ENCODE measurements around the gene LRRC8C.

Gene LRRC8C

DNA sequence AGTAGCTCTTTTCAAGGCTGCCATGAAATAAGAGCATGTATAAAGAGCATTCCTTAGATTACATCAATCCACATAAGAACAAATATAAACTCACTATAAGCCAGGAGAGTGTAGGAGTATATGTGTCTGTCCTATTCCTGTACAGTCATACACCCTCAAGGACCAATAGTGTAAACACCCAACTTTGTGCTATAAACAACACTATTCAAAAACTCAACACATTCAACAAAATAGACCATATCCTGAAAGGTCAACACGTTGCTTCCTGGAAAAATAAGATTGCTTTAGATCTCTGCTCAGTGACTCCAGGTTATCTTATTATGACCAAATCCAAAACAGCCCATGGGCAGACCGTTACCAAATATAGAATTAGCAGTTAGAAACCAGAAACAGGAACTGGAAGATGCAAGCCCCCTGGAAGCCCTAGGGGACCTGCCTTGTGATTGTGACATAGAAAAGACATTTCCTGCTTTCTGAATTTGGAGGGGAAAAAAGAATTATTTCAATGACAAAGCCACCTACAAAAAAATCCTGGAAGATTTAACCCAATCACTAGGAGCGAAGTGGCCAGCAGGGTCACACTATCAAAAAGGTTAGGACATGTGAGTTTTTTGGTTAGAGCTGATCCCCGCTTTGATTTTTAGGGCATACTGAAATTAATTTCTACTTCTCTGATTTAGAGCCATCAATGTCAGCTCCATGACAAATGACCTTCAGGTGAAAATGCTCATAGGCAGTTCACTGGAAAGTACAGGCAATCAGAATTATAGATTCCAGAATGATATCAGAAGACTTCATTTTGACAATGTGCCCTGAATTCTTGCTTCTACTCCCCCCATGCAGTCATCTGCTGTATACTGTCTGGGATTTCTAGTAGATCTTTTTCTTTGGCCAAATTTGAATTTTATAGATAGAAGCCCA lies 59.9 kb downstream of the LRRC8C start:
- TF ChIP-seq, protein P1, sequence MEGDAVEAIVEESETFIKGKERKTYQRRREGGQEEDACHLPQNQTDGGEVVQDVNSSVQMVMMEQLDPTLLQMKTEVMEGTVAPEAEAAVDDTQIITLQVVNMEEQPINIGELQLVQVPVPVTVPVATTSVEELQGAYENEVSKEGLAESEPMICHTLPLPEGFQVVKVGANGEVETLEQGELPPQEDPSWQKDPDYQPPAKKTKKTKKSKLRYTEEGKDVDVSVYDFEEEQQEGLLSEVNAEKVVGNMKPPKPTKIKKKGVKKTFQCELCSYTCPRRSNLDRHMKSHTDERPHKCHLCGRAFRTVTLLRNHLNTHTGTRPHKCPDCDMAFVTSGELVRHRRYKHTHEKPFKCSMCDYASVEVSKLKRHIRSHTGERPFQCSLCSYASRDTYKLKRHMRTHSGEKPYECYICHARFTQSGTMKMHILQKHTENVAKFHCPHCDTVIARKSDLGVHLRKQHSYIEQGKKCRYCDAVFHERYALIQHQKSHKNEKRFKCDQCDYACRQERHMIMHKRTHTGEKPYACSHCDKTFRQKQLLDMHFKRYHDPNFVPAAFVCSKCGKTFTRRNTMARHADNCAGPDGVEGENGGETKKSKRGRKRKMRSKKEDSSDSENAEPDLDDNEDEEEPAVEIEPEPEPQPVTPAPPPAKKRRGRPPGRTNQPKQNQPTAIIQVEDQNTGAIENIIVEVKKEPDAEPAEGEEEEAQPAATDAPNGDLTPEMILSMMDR (conservative IDR thresholded peaks at IDR 0.05; ENCODE audit: low read depth, low read length), result no peak
- no peaks in the 10 kb centered on the region for H3K27me3 ChIP-seq (ENCODE audit: insufficient read depth, low read depth)
- no peaks in the 10 kb centered on the region for H4K20me1 ChIP-seq (ENCODE audit: insufficient read depth)
- no peak overlapping the region for H3K9ac ChIP-seq
- no peaks in the 10 kb centered on the region for H3K36me3 ChIP-seq (ENCODE audit: insufficient read depth)
- H3K4me3 ChIP-seq (IDR thresholded peaks at IDR 0.05; ENCODE audit: insufficient read depth, low read depth, low read length), result no peak overlapping the region
- no peak overlapping the region for H3K4me2 ChIP-seq
- no peaks in the 10 kb centered on the region for H3K4me1 ChIP-seq (ENCODE audit: low read depth, poor library complexity, severe bottlenecking)
- no peak overlapping the region for H3K27ac ChIP-seq
- H3K79me2 ChIP-seq (ENCODE audit: insufficient read depth, low read depth), result no peaks in the 10 kb centered on the region
- no peak overlapping the region for H2AFZ ChIP-seq (ENCODE audit: low read depth)

DNA sequence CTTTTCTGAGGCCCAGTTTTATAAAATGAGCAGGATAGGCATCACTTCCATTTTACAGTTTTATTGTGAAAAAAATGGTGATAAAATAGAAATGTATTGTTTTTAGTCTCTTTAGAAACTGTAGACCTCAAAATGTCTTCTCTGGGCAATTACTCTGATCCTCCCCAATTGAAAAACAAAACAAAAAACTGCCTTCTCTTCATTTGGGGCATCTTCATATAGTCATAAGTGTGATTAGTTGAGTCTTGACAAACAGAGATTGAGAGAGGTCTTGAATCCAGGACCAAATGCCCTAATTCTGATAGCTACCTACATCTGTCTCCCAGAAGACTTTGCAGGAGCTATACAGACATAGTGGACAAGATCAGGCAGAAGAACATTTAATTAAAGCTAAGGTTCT lies 62.9 kb downstream of the LRRC8C start:
- TF ChIP-seq, protein P1 (conservative IDR thresholded peaks at IDR 0.05; ENCODE audit: low read depth, low read length), result no peak
- Histone ChIP-seq H3K27ac (no peak overlapping the region), H3K79me2 (ENCODE audit: insufficient read depth, low read depth) (no peaks in the 10 kb centered on the region), H3K9ac (no peak overlapping the region), H3K27me3 (ENCODE audit: insufficient read depth, low read depth) (no peaks in the 10 kb centered on the region), H4K20me1 (ENCODE audit: insufficient read depth) (no peaks in the 10 kb centered on the region), H3K4me2 (no peak overlapping the region), H3K4me1 (ENCODE audit: low read depth, poor library complexity, severe bottlenecking) (no peaks in the 10 kb centered on the region), H3K36me3 (ENCODE audit: insufficient read depth) (no peaks in the 10 kb centered on the region), H3K4me3 (IDR thresholded peaks at IDR 0.05; ENCODE audit: insufficient read depth, low read depth, low read length) (no peak overlapping the region), H2AFZ (ENCODE audit: low read depth) (no peak overlapping the region)

DNA sequence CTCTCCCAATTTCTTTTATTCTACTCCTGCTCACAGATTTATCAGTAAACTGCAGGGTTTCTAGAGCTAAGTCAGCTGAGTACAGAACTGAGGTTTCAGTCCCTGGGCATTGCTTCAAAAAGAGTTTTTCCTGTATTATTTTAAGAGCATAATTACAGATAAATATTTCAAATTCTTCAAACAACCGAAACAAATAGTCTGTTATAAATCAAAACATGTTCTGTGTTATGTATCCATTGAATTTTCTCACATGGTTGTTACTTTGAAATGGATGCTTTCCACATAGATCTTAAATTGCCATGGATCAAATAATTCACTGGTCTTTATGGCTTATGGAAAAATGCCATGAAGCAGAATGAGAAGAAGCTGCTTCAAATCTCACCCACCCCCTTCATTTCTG lies 64.5 kb downstream of the LRRC8C start:
- H3K4me2 ChIP-seq, result no peak overlapping the region

DNA sequence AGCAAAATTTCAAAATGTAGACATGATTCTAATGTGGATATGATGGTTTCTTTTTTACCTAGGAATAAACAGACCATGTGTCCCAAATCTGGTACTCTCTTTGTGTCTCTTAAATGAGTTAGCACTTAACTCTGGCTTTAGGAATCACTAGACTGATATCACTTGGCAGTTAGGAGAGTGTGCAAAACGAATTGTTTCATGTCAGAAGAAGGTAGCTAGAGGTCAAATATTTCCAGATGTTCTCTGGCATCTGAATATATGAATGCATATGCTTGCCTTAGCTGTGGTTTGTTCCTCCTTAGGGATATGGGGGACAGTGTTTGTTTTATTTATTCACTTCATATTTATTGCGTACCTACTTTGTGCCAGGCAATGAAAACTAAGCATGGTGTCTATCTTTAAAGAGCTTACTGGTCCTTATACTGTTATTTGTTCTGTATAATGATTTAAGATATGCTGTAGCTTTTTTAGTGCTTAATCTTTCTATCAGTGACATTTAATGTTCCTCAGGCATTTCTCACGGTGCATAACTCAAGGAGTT lies 65.2 kb downstream of the LRRC8C start:
- H4K20me1 ChIP-seq (ENCODE audit: insufficient read depth), result no peaks in the 10 kb centered on the region
- no peak overlapping the region for H3K4me3 ChIP-seq (IDR thresholded peaks at IDR 0.05; ENCODE audit: insufficient read depth, low read depth, low read length)
- H3K4me2 ChIP-seq, result no peak overlapping the region
- H3K79me2 ChIP-seq (ENCODE audit: insufficient read depth, low read depth), result no peaks in the 10 kb centered on the region
- no peak overlapping the region for H3K9ac ChIP-seq
- H3K4me1 ChIP-seq (ENCODE audit: low read depth, poor library complexity, severe bottlenecking), result no peaks in the 10 kb centered on the region
- H3K27me3 ChIP-seq (ENCODE audit: insufficient read depth, low read depth), result no peaks in the 10 kb centered on the region
- no peak overlapping the region for H2AFZ ChIP-seq (ENCODE audit: low read depth)
- no peak overlapping the region for H3K27ac ChIP-seq
- TF ChIP-seq, protein P1 (conservative IDR thresholded peaks at IDR 0.05; ENCODE audit: low read depth, low read length), result no peak
- H3K36me3 ChIP-seq (ENCODE audit: insufficient read depth), result no peaks in the 10 kb centered on the region

More for the DNA sequence above, 64.5 kb downstream of the LRRC8C start:
- H4K20me1 ChIP-seq (ENCODE audit: insufficient read depth), result no peaks in the 10 kb centered on the region
- no peak overlapping the region for H3K4me3 ChIP-seq (IDR thresholded peaks at IDR 0.05; ENCODE audit: insufficient read depth, low read depth, low read length)
- no peak overlapping the region for H3K27ac ChIP-seq
- H3K4me1 ChIP-seq (ENCODE audit: low read depth, poor library complexity, severe bottlenecking), result no peaks in the 10 kb centered on the region
- TF ChIP-seq, protein P1 (conservative IDR thresholded peaks at IDR 0.05; ENCODE audit: low read depth, low read length), result no peak
- no peak overlapping the region for H2AFZ ChIP-seq (ENCODE audit: low read depth)
- no peaks in the 10 kb centered on the region for H3K79me2 ChIP-seq (ENCODE audit: insufficient read depth, low read depth)
- no peak overlapping the region for H3K9ac ChIP-seq
- H3K27me3 ChIP-seq (ENCODE audit: insufficient read depth, low read depth), result no peaks in the 10 kb centered on the region
- no peaks in the 10 kb centered on the region for H3K36me3 ChIP-seq (ENCODE audit: insufficient read depth)

Measured in KMS-11 (cell line).